K562 (cell line): ENCODE results near the gene DCAF11. TPM values are rescaled to one million over a fixed set of nuclear protein-coding genes. Genes with fewer than 3 reads are reported as not detected.

ENCODE experiments used
- ASH1L ChIP-seq: fragments of 450-650 bp; IDR thresholded peaks from 2 replicates; pipeline ENCODE4 v1.6.1; 2018; ENCODE audit warnings: borderline replicate concordance, mild to moderate bottlenecking, low read depth; ENCODE audit not compliant: partially characterized antibody
- HLTF ChIP-seq: fragments of 450-650 bp; IDR thresholded peaks from 2 replicates; pipeline ENCODE4 v1.6.1; 2016
- HNRNPL ChIP-seq: fragments of 200-400 bp; formaldehyde crosslinking; IDR thresholded peaks from 2 replicates; pipeline ENCODE4 v1.6.1; 2017; ENCODE audit warnings: low read depth, mild to moderate bottlenecking, low read length
- MBD2 ChIP-seq: sonication (generic); IDR thresholded peaks from 2 replicates; pipeline ENCODE4 v1.6.1; 2016; ENCODE audit warnings: low read depth, borderline replicate concordance
- NR3C1 ChIP-seq: sonication (generic); formaldehyde crosslinking; IDR thresholded peaks from 2 replicates; pipeline ENCODE4 v1.8.1; 2022; ENCODE audit warnings: missing genetic modification reagents
- PHF8 ChIP-seq: fragments of 200-600 bp; sonication (generic); IDR thresholded peaks from 2 replicates; pipeline ENCODE4 v1.6.1; 2012; ENCODE audit warnings: mixed run types, mild to moderate bottlenecking, inconsistent platforms, low read length, moderate library complexity, borderline replicate concordance
- PHTF2 ChIP-seq: fragments of 250-450 bp; sonication (Bioruptor Pico); IDR thresholded peaks from 2 replicates; pipeline ENCODE4 v1.5.0; 2021; ENCODE audit warnings: mild to moderate bottlenecking
- SIRT6 ChIP-seq: IDR thresholded peaks from one replicate; pipeline ENCODE4 v1.6.1; 2012; ENCODE audit warnings: low read depth, mild to moderate bottlenecking, control low read depth, inconsistent platforms, low read length, moderate library complexity
- SNRNP70 ChIP-seq: fragments of 200-400 bp; formaldehyde crosslinking; optimal IDR thresholded peaks from 2 replicates; pipeline ENCODE3; 2017; ENCODE audit warnings: low read depth, low read length
- SRF ChIP-seq, 2 experiments: fragments of 250-450, 450-650 bp in 1 of 2; sonication (Bioruptor Pico) in 1 of 2; sonication (generic) in 1 of 2; formaldehyde crosslinking; IDR thresholded peaks; 2 replicates each; pipeline versions ENCODE4 v1.5.0 to v1.5.1; 2020 to 2022; ENCODE audit warnings: mild to moderate bottlenecking in 1 of 2, missing genetic modification reagents in 1 of 2
- WHSC1 ChIP-seq: IDR thresholded peaks from one replicate; pipeline ENCODE4 v1.6.1; 2012; ENCODE audit warnings: low read length, control low read depth, inconsistent platforms
- ZBED1 ChIP-seq: IDR thresholded peaks from 2 replicates; pipeline ENCODE4 v1.6.1; 2014
- ZNF12 ChIP-seq: sonication (generic); formaldehyde crosslinking; IDR thresholded peaks from 2 replicates; pipeline ENCODE4 v1.4.0; 2020; ENCODE audit warnings: mild to moderate bottlenecking, missing genetic modification reagents
- ZNF280A ChIP-seq: fragments of 450-650 bp; IDR thresholded peaks from 2 replicates; pipeline ENCODE4 v1.6.1; 2018; ENCODE audit warnings: mild to moderate bottlenecking, low read depth; ENCODE audit not compliant: partially characterized antibody
- ZNF639 ChIP-seq, 2 experiments: fragments of 200-800 bp in 1 of 2; sonication (Bioruptor generic) in 1 of 2; sonication (generic) in 1 of 2; formaldehyde crosslinking in 1 of 2; IDR thresholded peaks in 1 of 2; conservative IDR thresholded peaks in 1 of 2; 2 replicates each; pipeline versions ENCODE4 v1.5.0 to v1.6.1; 2016 to 2020; ENCODE audit warnings: missing compliant biosample characterization in 1 of 2, missing genetic modification characterization in 1 of 2, missing genetic modification reagents in 1 of 2
- polyA plus RNA-seq, 8 experiments: library from polyadenylated mRNA; depleted of rRNA in 4 of 8; stranded (reverse) in 5 of 8; unstranded in 3 of 8; fragments of >200 nt; fragmentation: Nextera tagmentation in 2 of 8; fragmentation: Illumina TruSeq in 1 of 8; extraction: Ambion mirVana in 2 of 8; extraction: Trizol in 1 of 8; gene quantifications; 2 replicates each; pipeline versions ENCODE4 v1.2.1 to v1.2.3, GENCODE V29; 2011 to 2014; ENCODE audit warnings: inconsistent platforms in 1 of 8, missing spikeins in 1 of 8
- total RNA-seq, 7 experiments: library from RNA; depleted of rRNA in 6 of 7; stranded (reverse); fragments of >200 nt in 6 of 7; fragmentation: Illumina TruSeq in 2 of 7; extraction: Trizol in 2 of 7; gene quantifications; 2 replicates each; pipeline versions ENCODE4 v1.2.1 to v1.2.3, GENCODE V29; 2011 to 2021; ENCODE audit warnings: low replicate concordance in 1 of 7
- TF ChIP-seq, protein P1 (sequence below): fragments of 250-450 bp; sonication (Bioruptor Pico); IDR thresholded peaks from 2 replicates; pipeline ENCODE4 v1.4.0; 2020
- TF ChIP-seq, protein P2 (sequence below): IDR thresholded peaks from 2 replicates; pipeline ENCODE4 v1.6.1; 2014; ENCODE audit warnings: antibody characterized with exemption

DCAF11 gene
- total and polyA plus RNA-seq, 9 of the 15 experiments (the other 6 are each of a cell fraction or from before 2014, with no cell fraction given), result 8.5 to 46.2 (median 36.4) TPM

DNA sequence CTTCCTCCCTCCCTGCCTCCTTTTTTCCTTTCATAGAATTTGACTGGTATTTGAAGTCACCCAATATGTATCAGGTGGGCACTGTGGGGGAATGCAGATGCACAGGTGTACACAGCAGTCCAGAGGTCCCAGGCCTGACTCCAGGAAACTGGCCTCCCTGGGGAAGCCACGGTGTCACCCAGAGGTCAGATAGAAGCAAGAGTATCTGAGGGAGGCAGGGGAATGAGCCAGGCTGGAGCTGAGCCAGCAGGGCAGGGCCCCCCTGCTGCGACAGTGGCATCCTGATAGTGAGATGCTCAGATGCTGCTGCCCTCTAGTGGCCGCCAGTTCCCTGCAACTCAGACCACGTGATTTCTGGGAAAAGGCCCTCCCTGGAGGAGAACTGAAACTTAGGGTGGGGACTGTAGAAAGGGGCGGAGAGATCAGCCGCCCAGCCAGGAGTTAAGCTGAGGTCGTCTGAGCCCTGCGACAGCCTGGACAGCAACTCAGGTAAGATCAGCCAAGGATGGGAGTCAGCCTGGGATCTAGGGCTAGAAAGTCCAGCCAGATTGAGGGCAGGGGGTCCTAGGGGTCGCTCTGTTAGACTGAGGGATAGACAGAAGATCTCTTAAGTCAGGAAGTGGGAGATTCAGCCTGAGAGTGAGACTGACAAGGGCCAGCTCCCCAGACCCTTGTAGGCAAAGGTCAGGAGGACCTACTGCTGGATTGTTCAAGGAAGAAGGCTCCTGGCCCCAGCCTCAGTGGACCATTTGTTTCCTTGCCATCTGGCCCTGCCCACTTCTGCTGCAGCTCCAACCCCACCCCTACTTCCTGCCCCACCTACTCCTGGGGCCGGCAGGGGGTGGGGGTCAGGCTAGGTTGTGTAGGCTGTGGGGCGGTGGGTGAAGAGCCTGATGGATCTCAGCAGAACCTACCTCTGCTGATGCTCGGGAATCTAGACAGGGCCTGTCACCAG lies 46.5 kb downstream of the DCAF11 start, which contains the start of gene IRF9 (continued):
- TF ChIP-seq, protein P1, sequence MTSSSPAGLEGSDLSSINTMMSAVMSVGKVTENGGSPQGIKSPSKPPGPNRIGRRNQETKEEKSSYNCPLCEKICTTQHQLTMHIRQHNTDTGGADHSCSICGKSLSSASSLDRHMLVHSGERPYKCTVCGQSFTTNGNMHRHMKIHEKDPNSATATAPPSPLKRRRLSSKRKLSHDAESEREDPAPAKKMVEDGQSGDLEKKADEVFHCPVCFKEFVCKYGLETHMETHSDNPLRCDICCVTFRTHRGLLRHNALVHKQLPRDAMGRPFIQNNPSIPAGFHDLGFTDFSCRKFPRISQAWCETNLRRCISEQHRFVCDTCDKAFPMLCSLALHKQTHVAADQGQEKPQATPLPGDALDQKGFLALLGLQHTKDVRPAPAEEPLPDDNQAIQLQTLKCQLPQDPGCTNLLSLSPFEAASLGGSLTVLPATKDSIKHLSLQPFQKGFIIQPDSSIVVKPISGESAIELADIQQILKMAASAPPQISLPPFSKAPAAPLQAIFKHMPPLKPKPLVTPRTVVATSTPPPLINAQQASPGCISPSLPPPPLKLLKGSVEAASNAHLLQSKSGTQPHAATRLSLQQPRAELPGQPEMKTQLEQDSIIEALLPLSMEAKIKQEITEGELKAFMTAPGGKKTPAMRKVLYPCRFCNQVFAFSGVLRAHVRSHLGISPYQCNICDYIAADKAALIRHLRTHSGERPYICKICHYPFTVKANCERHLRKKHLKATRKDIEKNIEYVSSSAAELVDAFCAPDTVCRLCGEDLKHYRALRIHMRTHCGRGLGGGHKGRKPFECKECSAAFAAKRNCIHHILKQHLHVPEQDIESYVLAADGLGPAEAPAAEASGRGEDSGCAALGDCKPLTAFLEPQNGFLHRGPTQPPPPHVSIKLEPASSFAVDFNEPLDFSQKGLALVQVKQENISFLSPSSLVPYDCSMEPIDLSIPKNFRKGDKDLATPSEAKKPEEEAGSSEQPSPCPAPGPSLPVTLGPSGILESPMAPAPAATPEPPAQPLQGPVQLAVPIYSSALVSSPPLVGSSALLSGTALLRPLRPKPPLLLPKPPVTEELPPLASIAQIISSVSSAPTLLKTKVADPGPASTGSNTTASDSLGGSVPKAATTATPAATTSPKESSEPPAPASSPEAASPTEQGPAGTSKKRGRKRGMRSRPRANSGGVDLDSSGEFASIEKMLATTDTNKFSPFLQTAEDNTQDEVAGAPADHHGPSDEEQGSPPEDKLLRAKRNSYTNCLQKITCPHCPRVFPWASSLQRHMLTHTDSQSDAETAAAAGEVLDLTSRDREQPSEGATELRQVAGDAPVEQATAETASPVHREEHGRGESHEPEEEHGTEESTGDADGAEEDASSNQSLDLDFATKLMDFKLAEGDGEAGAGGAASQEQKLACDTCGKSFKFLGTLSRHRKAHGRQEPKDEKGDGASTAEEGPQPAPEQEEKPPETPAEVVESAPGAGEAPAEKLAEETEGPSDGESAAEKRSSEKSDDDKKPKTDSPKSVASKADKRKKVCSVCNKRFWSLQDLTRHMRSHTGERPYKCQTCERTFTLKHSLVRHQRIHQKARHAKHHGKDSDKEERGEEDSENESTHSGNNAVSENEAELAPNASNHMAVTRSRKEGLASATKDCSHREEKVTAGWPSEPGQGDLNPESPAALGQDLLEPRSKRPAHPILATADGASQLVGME (CRISPR knock-in tag), result no peak
- TF ChIP-seq NR3C1 (no peak), SNRNP70 (no peak), HNRNPL (0 out of 2 replicates have a peak, but pooled peaks have one; percentile 32), ZNF639 (CRISPR knock-in tag; conservative IDR thresholded peaks at IDR 0.05 in 1 of 2, IDR thresholded peaks at IDR 0.05 in 1 of 2) (no peak), ZNF12 (no peak), ASH1L (no peak), SRF (CRISPR knock-in tag; IDR thresholded peaks at IDR 0.05) (peak in 1 of 2 experiments; percentile 90; a peak in 1 of 4 replicates), MBD2 (no peak), PHTF2 (no peak), WHSC1 (no peak), PHF8 (peak; percentile 50; the same call in 1 of the 2 replicates), SIRT6 (no peak), ZNF280A (no peak), HLTF (no peak), ZBED1 (no peak)
- TF ChIP-seq, protein P2, sequence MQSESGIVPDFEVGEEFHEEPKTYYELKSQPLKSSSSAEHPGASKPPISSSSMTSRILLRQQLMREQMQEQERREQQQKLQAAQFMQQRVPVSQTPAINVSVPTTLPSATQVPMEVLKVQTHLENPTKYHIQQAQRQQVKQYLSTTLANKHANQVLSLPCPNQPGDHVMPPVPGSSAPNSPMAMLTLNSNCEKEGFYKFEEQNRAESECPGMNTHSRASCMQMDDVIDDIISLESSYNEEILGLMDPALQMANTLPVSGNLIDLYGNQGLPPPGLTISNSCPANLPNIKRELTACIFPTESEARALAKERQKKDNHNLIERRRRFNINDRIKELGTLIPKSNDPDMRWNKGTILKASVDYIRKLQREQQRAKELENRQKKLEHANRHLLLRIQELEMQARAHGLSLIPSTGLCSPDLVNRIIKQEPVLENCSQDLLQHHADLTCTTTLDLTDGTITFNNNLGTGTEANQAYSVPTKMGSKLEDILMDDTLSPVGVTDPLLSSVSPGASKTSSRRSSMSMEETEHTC, result peak; percentile 91
